ENCODE data around the gene NCS1.
"Not testable (repeated sequence)": the region's sequence is repeated elsewhere in the genome, so short reads cannot be mapped to it uniquely, and the experiment has no call there.

The NCS1 gene

DNA sequence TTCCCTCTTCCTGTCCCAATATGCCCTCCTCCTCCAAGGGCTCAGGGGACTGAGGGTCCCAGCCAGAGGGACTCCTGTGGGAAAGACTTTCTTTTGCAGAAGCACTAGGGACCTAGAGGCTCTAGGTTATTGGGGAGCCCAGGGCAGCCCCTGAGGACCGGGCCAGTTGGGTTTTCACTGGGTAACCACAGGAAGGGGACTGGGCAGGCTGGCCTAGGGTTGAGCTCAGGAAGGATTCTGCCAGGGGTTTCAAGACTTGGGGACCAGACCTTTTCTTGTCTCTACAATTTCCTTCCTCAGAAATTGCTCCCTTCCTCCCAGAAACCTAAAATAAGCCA, 69.0 kb downstream of the NCS1 start:
- no peak for DNase-seq

DNA sequence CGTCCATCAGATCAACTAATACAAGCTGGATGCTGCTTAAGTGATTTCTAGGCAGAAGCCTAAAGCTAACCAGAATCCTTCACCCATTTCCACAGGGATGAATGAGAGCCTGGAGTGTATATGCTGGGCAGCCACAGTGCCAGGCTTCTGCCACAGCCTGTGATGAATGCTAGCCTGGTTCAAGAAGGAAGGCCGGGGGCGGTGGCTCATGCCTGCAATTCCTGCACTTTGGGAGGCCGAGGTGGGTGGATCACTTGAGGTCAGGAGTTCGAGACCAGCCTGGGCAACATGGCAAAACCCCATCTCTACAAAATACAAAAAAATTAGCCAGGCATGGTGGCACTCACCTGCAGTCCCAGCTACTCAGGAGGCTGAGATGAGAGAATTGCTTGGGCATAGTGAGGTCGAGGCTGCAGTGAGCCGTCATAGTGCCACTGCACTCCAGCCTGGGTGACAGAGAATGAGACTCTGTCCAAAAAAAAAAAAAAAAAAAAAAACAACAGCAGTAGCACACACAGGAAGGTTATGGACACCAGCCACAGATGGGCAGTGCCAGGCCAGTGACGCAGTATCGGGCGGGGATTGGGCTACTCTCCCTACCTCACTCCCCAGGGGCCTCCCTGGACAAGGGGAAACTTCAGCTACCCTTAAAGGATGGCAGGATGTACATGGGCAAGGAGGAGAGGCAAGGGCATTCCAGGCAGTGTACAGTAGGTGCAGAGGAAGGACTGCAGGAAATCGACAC, 70.2 kb downstream of the NCS1 start:
- no peak for DNase-seq

DNA sequence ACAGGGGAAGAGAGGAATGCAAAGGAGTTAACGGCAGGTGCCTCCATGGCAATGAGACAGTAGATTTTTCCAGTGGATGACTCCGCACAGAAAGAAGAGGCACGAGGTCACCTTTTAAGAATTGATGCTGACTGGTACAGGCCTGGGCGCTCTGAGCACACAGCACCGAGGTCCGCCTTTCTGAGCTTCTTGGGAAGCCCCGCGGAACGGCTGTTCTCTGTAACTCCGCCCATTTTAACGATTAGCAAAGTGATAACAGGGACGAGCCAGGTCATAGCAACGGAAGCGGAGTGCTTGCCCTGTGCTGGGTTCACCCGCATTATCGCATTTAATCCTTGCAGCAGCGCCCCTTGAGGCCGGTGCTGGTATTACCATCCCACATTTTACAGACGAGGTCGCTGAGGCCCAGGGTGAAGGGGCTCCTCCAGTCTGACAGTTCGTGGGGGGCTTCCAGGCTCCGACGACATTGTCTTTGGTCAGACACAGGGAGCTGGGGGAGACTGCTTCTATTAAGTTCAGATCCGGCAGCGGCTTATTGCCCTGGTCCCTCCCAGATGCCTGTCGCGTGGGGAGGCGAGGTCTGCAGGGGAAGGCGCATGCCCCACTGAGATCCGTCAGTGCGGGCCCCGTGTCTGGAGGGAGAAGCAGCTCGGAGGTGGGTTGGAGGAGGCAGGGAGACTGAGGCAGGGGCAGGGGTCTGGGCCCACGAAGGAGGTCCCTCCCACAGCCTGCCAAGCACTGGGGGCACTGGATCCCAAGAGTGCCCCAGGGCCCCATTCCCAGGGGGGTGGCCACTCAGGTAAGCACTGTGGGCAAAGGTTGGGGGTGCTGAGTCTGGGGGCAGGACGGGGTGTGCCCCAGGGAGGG, 71.0 kb downstream of the NCS1 start:
- peak; percentile 20 for DNase-seq

DNA sequence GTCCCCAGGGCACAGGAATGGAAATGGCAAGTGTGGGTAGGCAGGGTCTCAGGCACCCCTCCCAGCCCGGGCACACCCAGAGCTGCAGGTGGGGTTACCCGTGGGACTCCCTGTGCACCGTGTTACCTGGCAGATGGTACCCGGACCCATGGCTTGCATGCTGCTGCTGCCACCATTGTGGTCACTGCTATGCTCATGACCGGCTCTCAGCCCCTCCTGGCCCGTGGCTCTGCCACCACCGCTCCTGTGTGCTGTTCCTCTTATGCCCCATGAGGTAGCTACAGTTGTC, 71.6 kb downstream of the NCS1 start:
- DNase-seq, result no peak

DNA sequence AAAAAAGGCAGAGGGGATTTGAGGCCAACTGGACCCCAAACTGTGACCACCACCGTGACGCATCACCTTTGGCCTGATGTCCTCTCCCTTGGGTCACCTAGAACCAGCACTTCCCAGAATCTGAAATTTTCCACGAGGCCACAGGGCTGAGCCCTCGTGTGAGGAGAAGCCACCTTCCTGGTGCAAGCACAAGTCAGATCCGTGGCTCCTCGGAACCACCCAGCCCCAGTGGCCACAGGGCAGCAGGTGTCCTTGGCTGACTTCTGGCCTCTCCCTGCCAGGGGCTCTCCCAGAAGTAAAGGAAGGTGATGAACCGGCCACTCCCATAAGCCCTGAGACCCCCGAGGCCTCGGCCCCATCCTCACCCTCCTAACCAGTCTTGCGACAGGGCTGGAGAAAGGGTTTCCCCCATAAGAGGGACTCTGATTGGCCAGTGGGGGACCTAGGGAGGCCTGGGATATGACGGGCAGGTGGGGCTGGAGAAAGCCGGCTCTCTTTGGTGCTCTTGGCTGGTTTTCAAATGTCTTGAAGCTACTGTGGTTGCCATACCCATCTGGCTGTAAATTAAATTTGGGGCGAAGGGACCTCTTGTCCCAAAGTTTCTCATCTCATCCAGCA, 72.5 kb downstream of the NCS1 start:
- DNase-seq, result no peak

DNA sequence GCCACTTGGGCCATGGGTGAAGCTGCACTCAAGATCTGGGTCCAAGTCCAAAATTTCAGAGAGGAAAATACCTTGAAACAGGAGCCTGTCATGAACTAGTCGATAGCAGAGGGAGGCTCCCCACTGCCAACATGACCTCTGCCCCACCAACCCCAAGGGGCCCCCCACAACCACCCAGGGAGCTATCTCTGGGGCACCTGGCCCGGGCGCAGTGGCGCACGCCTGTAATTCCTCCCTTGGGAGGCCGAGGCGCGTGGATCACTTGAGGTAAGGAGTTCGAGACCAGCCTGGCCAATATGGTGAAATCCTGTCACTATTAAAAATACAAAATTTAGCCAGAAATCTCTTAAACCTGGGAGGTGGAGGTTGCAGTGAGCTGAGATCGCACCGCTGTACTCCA, 73.3 kb downstream of the NCS1 start:
- DNase-seq, result no peak

DNA sequence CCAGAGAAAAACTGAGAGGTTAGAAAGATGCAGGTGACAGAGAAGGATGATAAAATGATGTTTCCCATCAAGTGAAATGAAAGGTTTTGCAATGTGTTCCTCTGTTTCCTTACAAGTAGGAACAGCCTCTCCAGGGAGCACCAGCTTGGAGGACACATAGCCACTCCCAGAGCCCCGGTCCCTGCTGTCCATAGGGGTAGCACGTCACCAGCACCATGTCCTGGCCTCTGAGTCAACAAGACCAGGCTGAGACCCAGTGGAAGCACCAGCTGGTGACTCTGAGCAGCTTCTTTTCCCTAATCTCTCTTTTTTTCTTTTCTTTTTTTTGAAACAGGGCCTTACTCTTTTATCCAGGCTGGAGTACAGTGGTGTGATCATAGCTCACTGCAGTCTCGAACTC, 73.9 kb downstream of the NCS1 start:
- no peak for DNase-seq

DNA sequence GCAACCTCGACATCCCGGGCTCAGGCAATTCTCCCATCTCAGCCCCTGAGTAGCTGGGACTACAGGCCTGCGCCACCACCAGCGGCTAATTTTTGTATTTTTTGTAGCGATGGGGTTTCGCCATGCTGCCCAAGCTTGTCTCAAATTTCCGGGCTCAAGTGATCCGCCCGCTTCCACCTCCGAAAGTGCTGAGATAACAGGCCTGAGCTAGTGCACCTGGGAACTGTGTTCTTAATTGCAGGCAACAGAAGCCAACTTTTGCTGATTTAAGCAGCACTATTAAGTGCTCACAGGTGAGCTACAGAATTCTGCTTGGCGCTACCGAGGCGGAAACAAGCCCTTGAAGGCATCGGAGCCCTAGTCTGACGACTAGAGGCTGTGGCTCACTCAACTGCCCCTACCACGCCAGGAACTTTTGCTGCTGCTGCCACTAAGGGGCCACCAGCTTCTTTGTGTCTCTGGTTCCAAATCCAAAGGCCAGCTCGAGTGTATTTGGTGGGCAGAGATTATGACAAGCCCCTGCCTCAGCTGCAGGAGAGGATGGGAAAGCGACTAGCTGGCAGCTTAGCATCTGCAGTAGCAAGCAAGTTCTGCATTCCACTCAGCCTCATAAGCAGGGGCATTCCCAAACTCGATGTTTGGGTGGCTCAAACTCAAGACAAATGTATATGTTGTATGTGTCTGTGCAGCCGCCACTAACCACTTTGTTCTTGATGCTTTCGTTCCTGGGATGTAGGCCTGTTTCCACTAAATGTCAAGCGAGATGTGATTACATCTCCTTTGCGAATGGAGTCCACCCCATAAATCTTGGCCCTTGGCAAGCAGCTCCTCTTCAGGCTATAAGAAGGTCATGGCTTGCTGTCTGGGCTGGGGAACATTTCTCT, 82.8 kb downstream of the NCS1 start:
- DNase-seq, result no peak

DNA sequence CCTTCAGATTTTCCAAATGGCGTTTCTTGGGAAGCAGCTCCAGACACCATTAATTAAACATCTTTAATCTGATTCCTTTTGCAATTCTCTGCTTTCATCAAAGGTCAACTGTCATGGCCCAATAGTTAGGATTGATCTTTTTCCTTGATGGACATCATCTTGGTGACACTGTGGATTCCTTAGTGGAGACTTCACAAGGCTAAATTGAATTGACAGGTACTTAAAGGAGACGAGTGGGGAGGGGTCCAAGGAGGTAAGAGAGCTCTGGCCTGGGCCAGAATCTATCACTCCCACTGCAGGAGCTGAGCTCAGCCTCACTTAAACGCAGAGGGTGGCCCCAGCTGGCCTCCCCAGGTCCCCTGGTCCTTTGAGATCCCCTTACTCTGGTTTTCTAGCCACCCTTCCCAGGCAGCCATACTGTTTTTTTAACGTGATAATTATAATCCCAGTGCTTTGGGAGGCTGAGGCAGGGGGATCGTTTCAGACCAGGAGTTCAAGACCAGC, 83.5 kb downstream of the NCS1 start:
- DNase-seq, result no peak

DNA sequence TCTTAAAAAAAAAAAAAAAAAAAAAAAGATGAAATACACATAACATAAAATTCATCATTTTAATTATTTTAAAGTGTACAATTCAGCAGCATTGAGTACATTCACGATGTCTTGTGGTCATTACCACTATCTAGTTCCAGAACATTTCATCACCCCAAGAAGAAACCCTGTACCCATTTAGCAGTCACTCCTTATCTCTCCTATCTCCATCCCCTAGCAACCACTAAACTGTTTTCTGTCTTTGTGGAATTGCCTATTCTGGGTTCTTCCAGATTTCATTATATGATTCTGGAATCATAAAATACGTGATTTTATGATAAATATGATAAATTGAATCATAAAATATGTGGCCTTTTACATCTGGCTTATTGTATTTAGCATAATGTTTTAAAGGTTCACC, 84.4 kb downstream of the NCS1 start:
- DNase-seq, result no peak

DNA sequence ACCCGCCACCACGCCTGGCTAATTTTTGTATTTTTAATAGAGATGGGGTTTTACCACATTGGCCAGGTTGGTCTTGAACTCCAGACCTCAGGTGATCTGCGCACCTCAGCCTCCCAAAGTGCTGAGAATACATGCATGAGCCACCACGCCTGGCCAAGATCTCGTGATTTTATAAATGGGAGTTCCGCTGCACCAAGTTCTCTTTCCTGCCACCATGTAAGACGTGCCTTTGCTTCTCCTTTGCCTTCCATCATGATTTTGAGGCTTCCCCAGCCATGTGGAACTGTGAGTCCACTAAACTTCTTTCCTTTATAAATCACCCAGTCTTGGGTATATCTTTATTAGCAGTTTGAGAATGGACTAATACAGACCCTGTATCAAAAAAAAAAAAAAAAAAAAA, 85.9 kb downstream of the NCS1 start:
- DNase-seq, result not testable (repeated sequence)

DNA sequence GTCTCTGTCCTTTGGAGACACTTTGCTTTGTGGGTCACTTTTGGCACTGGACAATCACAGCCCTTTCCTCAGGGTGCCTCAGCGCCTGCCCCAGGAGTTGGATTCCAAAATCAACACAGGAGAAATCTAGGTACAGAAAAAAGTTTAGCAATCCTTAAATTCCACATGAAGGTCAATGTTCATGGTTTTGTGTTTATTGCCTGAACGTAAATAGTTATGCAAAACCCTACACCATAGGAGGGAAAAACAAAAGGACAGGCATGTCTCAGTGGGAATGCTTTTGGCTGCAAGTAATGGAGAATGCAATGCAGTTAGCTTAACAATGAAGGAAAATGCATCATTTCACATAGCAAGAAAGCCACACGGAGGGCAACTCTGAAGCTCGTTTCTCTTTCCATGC, 86.8 kb downstream of the NCS1 start:
- DNase-seq, result no peak

DNA sequence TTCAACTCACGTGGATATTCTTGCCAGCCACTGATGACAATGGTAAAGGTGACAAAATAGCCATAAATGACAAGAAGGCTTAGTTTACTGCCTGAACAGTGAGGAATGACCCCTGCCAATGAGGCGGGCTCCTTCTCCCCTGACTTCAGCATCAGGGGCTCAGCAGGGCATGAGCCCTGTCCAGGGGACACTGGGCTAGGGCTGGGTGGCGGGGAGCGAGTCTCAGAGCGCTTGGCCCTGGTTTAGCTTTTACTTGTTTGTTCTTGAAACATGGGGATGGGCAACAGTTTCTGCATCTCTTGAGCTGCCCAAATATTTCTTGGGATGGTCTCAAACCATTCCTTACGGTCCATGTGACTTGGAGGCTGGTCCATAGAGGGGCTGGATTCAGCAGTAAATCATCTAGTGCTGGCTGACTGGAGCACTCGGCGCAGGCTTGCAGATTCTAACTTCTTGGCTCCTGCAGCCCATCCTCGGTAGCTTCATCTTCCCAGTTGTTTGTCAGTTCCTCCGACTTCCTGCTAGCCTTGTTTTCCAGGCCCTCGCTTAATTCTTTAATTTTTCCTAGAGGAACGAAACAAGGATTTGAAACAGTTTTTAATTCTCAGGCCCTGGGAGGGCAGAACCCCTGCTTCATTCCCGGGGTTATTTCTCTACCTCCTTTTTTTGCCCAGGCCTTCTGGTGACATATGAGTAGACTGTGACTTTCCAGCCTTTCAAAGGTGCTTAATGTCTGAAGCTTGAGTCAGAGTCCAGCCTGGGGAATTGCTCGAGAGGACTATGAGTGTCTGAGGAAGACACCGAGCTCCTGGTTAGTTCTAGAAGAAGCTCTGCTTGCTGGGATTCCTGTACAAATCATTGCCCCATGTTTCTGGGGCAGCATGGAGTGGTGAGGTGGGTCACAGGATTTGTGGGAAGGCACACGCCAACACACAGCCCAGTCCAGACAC, 88.9 kb downstream of the NCS1 start:
- DNase-seq, result no peak

DNA sequence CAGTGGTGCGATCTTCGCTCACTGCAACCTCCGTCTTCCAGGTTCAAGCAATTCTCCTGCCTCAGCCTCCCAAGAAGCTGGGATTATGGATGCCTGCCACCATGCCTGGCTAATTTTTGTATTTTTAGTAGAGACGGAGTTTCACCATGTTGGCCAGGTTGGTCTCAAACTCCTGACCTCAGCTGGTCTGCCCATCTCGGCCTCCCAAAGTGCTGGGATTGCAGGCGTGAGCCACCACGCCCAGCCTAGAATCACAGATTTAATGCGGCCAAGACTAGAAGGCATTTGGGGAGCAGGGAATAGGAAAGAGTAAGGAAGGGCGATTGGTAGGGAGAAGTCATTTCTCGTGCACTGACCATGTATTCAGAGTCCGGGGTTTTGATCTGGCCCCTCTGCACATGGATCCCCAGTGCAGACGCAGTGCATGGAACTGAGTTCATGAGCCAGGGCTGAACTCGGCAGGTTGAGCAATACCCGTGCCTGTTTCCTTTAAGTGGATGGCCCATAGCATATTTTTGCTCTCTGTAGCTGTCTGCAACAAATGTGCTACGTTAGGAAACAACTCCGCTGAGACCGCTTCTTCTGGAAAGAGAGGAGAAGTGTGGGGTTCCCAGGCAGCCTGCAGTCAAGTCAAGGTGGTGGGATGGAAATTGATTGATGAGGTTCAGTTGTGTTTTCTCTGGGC, 90.0 kb downstream of the NCS1 start:
- DNase-seq, result no peak

DNA sequence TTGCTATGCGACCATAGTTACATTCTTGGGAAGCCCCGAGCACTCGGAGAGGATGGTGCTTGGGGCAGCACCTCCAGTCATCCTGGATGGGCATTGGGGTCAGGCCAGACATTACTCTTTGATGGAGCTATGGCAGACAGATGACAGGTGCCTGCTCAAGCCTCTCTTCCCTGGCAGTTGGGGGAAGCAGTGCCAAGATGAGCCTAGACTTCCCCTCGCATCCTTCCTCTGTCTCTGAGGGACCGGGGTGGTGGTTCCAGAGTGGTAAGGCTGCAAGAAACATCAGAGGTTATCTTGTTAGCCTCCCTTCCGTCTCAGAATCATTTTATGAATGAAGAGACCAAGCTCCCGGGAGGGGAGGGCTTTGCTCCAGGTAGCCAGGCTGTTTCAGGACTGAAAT, 90.6 kb downstream of the NCS1 start:
- no peak for DNase-seq

DNA sequence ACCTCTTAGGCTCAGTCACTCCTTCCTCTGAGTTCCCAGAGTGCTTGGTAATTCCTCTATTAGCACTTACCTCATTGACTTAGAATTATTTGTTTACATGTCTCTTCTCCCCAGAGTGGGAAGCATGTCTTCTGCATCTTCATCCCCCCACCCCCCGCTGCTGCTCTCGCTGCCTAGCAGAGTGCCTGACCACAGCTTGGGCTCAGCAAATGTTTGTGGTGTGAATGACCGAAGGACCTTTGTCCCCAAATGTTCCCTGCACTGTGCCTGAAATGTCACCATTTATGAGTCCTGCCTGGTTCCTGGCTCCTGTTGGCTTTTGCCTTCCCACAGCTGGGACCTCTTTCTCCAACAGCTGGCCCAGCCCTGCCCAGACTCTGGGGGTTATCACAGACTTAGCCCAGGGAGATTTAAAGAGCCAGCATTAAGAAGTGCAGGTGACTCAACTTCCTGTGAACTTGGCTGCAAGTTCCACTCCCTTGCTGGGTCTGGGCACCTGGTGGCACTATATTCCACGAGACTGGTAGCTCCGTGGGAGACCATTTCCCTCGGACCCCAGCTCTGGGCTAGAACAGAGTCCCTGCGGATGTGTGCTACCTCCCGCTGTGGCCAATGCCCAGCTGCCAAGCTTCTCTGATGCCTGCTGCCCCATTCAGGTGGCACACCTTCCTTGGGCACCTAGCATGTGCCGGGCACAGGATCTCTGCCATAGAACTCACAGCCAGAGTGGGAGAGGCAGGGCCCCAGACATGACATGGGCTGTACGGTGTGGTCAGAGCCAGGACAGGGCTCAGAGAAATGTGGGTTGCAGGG, 91.6 kb downstream of the NCS1 start:
- DNase-seq, result peak; percentile 70

DNA sequence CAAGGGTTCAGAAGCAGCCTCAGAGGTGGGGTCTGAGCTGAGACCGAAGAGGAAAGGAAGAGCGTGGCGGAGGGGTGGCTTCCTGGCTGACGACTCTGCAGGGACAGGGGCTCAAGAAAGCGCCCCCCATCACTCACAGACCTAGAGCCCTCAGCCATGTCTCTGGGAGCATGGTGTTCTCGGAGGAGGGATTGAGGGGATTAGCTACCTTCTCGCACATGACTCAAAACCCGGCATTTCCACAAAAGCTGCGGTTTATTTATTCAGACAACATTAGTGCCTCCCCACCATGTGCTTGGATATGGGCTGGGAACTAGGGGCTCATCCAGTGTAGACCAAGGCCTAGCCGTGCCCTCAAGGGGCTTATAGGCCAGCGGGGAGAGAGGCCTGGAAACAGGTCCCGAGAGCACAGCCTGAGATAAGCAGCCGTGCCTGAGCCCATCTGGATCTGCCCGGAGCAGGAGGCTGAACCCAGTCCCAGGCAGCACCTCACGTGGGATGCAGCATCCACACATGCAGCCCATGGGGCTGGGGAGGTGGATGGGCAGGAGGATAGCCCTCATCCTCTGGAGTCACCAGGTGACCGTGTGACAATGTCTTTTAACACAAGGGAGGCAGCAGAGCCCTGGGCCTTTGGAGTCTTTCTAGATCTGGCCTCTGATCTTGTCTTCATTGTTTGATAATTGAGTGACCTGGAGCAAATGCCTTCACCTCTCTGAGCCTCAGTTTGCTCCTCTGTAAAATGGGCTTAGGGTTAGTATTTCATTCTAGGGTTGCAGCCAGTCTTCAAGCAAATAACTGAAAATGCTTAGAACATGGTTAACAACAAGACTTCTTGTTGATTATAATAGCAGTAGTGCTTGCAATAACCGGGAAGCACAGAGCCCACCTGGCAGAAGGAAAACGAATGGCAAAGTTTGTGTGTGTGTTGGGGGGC, 92.5 kb downstream of the NCS1 start:
- no peak for DNase-seq

DNA sequence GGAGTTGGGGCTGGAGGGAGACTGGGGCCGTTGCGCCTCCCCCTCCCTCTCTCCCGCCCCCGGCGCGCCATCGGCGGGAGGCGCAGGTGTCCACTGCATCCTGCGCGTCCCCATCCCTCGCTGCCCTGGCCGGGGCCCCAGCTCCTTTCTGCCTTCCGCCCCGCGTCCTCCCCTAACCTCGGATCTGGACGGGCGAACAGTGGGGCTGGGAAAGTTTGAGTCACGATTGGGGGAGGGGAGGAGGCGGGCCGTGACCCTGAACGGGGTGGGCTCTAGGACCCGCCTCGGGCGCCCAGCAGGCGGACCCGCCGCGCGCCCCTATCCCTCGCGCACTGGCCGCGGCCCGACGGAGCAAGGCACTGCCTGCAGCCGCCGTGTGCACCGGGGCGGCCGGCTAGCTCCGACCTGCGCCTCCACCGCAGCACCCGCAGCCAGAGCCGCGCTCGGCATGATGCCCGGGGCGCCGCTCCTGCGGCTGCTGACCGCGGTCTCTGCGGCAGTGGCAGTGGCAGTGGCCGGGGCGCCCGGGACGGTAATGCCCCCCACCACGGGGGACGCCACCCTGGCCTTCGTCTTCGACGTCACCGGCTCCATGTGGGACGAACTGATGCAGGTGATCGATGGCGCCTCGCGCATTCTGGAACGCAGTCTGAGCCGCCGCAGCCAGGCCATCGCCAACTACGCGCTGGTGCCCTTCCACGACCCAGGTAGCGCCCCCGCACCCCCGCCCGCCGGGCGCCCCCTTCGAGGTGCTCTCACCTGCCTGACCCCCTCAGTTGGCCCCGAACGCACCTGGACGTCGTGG, 93.4 kb downstream of the NCS1 start, which contains the start of gene HMCN2:
Gene HMCN2 (plus strand): TSS at position 330 of the 805 bp plus-strand sequence. CDS start 119 bp downstream, at position 449.
- no peak for DNase-seq

Data from COR-L47 (cell line).